ENCODE measurements around the gene IL4I1.

Gene IL4I1

DNA sequence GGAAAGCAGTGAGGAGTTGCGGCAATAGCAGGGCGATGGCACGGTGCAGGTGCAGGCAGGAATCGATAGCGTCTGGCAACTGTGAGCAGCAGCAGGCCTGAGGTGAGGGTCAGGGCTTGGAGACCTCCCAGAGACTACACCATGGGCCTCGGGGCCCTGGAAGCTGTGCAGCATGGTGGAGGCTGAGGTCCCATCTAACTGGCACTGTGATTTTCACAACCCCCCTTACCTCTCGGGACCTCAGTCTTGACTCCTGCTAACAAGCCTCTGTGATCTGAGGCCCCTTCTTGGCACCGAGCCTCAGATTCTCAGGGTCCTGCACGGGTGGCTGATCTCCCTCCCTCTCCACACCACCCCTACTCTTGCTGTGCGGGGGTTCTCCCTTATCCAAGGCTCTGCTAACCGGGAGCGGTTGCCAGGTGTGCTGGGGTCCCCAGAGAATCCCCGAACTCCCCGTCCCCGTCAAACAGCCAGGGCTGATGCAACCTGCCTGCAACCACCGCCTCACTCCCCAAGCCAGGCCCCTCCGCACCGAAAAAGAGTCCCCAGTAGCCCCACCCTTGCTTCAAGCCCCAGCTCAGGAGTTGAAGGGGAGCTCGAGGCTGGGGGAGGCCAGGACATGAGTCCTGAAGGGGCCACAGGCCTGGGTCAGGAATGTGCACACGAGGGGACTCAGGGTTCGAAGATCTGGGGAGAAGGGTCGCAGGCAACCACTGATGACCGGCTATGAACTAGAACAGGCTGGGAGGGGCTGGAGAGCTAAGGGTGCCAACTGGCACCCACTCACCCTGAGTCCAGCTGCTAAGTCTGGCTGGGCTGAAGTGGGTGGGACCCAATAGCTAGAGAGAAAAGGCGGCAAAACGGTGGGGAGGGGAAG is 27.6 kb upstream of the IL4I1 start:
- no peak for DNase-seq

- DNase-seq: no peak
Observed at GRCh38 chr19:49923055-49924003, 26.6 kb upstream of the IL4I1 start.

DNA sequence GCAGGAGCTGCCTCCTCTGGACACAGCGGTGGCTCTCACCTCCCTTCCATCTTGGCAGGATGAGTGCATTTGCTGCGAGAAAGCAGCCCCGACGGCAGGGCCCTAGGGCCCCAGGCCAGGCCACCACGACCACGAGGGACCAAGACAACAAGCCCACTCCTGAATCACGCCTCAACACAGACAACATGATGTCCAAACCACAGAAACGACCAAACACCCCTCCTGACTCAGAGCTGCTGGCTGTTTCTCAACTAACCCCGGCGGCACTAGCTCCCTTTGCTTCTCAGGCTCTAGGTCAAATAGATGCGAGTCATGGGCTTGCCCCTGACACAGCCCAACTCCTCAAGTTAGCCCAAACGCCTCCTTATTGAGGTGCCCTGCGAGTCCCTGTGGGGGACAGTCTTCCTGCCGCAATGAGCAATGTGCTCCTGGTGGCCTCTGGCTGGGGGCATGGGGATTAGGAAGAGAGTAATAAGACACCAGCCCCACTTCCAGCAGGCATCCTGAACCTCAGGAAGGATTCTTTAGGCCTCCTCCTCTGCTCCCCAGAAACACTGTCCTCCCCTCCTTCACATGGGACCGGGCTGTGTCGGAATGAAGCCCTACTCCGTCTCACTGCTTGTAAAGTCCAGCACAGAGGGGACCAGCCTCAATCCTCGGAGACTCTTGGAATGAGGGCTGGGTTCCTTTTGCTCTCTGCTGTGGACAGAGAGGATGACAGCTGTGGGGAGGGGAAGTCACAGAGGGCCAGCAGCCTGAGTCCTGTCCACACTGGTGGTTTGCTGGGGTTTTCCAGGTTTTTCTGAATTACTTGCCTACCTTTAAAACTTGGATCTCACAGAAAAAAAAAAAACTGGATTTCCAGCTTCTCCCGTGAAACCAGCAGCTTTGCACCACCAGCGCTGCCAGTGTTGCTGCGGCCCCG is 25.4 kb upstream of the IL4I1 start:
- DNase-seq: no peak

GRCh38 chr19:49920624-49921363 is 24.1 kb upstream of the IL4I1 start:
- no peak for DNase-seq

DNA sequence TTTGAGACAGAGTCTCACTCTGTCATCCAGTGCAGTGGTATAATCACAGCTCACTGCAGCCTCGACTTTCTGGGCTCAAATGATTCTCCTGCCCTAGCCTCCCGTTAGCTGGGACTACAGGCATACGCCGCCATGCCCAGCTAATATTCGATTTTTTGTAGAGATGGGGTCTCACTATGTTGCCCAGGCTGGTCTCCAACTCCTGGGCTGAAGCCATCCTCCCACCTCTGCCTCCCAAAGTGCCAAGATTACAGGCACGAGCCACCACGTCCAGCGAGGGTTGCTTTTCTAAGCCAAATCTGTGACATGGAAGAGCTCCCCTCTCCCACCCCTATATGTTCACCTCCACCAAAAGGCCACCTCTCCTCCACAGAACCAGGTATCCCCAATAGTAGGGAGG is 21.4 kb upstream of the IL4I1 start:
- no peak for DNase-seq

DNA sequence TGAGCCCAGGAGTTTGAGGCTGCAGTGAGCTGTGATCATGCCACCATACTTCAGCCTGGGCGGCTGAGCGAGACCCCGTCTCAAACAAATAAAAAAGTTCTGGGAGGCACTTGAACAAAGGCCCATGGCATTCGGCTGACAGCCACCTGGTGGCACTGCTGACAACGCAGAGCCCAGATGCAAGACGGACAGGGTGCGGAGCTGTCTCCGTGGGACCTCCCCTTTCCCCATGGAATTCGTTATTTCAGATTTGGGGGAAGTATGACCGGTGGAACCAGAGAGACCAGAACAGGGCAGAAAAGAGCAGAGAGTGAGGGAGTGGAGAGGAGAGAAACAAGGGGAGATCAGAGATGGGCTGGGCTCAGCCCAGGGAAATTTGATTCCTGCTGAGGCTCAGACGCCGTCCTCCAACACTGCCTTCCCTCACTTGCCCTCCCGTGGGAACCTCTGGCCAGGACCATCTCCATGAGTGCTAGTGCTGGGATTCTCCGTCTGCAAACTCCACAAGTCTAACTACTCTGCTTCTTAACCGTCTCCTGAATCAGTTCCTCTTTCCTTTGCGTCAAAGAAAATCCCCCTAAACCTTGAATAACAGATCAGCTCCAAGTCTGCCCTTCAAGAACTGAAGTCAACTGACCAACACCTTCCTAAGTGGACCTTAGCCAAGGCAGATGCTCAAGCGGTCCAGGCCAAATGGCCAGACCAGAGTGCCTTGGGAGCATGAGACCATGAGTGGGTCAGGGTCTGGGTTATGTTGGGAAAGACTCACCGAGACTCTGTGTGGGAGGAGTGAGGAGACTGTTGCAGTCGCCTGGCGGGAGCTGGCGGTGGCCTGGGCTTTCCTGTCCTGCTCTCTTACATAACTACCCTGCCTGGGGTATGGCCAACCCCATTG is 20.4 kb upstream of the IL4I1 start:
- DNase-seq: no peak

DNA sequence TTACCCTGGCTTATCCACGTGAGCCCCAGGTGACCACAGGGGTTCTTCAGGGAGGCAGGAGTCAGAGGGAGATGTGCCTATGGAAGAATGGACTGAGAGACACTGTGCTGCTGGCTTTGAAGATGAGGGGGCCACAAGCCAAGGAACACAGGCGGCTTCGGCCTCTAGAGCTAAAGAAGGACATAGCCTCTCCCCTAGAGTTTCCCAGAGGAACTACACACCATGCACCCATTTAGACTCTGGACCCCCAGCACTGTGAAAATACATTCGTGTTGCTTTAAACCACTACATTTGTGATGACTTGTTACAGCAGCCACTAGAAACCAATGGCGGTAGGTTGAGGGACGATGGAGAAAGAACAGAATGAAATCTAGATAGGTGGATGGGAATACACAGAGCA is 18.6 kb upstream of the IL4I1 start:
- no peak for DNase-seq

DNA sequence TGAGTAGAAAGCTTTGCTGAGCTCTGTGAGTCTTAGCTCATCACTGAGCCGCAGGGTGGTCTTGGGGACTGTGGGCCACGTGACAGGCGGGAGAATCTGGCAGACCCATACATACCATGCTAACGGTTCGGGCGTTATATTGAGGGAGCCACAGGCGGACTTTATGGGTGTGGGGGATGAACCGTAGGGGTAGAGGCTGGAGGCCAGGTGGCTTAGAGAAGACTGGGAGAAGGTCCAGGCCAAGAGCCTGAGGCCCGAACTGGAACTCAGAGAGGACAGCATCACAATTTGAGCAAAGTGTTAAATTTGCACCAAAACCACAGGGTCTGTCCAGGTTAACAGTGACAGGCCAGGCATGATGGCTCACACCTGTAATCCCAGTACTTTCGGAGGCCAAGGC is 17.0 kb upstream of the IL4I1 start:
- DNase-seq: no peak

GRCh38 chr19:49912965-49913685 is 16.4 kb upstream of the IL4I1 start:
- DNase-seq: no peak

- no peak for DNase-seq
Observed at GRCh38 chr19:49911381-49912145, 14.9 kb upstream of the IL4I1 start.

DNA sequence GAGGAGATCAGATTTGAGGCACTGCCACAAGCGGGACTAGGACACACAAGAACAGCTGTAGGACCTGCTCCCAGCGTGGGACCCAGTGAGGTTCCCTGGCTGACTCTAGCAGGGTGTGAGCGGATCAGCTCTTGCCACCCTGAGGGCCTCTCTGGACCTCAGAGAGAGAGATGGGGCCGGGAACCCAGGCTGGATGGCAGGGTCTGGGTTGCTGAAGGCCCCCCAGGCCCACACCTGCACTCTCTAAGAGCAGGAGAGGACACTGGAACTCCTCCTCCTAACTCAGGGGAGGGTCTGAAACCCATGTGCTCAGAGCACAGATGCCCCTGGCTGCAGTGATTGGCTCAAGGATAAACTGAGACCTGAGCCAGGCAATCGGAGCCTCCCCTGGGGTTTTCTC is 13.5 kb upstream of the IL4I1 start:
- DNase-seq: no peak

GRCh38 chr19:49908480-49909420 is 12.1 kb upstream of the IL4I1 start:
- no peak for DNase-seq

GRCh38 chr19:49907745-49908446 is 11.2 kb upstream of the IL4I1 start:
- DNase-seq: no peak

DNA sequence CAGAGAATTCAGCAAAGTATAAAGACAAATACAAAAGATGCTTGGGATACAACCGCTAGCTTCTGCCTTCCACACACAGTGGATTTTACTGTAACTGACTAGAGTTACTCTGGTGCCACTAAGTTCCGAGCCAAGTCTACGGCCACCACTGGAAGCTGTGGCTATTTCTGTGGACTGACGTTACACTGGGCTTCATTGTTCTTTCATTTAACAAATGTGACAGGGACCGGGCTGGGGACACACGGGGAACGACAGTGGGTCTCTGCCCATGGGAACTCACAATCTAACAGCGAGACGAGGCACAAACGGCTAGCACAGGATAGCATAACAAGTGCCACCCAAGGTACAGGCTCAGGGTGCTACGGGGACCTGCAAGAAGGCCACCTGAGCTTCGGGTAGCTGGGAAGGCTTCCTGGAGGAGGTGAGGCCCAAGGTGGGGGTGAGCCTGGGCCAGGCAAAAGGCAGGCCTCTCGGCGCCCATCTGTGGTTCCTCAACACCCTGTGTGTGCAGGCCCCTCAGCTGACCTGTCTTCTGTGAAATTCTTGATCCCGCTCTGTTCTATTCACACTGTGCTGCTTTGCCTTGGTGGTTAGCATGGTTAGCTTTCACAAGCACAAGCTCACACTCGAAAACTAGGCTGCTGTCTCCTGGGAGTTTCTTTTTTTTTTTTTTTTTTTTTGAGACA is 10.3 kb upstream of the IL4I1 start:
- no peak for DNase-seq

DNA sequence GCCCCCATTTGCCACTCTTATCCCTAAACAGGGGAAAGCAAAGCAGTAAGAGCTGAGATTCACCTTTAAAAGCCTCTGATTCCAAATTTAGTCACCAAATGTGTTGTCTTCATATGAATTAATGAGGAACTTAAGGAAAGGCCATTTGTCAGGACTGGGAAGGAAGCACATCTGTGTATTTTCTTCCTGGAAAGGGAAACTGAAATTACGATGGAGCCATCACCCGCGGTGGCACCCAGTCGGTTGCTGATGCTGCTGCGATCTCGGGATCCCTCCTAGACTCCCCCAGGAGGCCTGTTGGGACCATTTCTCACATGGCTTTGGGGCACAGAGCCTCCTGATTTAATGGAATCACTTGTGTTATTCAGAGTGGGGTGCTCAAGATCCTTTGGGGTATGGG is 7.4 kb upstream of the IL4I1 start:
- DNase-seq: no peak

DNA sequence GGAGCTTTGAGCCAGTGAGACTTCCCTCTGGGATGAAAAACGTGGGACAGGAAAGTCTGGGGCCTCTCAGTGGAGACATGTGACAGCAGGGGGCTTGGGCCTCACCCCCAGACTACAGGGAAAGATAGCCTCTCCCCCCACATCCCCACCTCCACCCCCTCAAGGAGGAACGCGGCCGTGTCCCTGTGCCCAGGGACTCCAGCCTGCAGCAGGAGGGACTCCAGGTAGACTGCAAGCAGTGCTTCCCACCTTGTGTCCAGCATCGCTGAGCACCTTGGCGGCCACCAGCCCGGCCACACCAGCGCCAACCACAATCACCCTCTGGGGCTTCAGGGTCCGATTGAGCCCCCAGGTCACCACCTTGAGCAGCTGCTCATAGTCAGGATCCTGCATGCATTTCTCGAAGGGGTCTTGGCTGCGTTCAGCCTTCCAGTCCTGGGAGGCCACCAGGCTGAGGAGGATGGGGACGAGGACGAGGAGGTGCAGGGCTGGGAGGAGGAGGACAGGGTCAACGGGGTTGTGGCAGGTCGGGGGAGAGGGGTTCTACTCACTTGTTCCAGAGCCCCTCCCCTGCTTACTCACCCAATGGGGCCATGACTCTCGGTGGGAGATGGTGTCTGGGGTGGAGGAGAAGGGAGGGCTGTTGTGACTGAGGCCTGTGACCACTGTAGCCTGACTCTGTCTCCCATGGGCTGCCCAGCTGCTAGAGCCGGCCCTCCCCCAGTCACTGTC is 955 bp downstream of the IL4I1 start:
- no peak for DNase-seq
